PC-9 (cell line): ENCODE measurements around the gene CPTP. TPM values are rescaled to one million over a fixed set of nuclear protein-coding genes. Genes with fewer than 3 reads are reported as not detected.
A peak's percentile ranks its signal among the peaks of the same experiment; 100 is the strongest.

ENCODE experiments used
- BruUV-seq: library from RNA; stranded (reverse); fragments of 400-500 nt; replicated peaks from 2 replicates; lab custom pipeline; 2021; lab: Mats Ljungman, UMichigan
- CTCF ChIA-PET: fragments of 300-600 bp; sonication (Branson Sonifier 250); formaldehyde crosslinking; loops from one replicate; lab custom pipeline; 2022; ENCODE audit warnings: antibody characterized with exemption; lab: Charles Lee
- POLR2A ChIA-PET: fragments of 300-600 bp; sonication (Branson Sonifier 250); formaldehyde crosslinking; loops from one replicate; lab custom pipeline; 2022; ENCODE audit warnings: antibody characterized with exemption; ENCODE audit not compliant: unreplicated experiment; lab: Charles Lee
- DNase-seq, 2 experiments: peaks; one replicate each; pipeline versions ENCODE4 v3.0.0 to v3.0.0-alpha.2; 2015 to 2022; ENCODE audit warnings: mixed read lengths in 1 of 2
- H2AFZ ChIP-seq: fragments of 200-600 bp; sonication (generic); 2 replicates; pipeline ENCODE4 v1.8.1; 2017; ENCODE audit warnings: antibody characterized with exemption
- H3F3A ChIP-seq: fragments of 200-600 bp; sonication (generic); 2 replicates; pipeline ENCODE4 v1.8.1; 2017; ENCODE audit warnings: antibody characterized with exemption, mild to moderate bottlenecking, low read depth; ENCODE audit not compliant: insufficient read depth
- H3K27ac ChIP-seq: fragments of 200-600 bp; sonication (generic); 2 replicates; pipeline ENCODE4 v1.6.1; 2016; ENCODE audit warnings: mixed run types
- H3K27me3 ChIP-seq: fragments of 200-600 bp; sonication (generic); 2 replicates; pipeline ENCODE4 v1.6.1; 2016; ENCODE audit warnings: low read depth, mixed run types; ENCODE audit not compliant: insufficient read depth
- H3K36me3 ChIP-seq: fragments of 200-600 bp; sonication (generic); 2 replicates; pipeline ENCODE4 v1.6.1; 2016; ENCODE audit warnings: low read depth, mixed run types
- H3K4me1 ChIP-seq: fragments of 200-600 bp; sonication (generic); replicated peaks from 2 replicates; pipeline ENCODE4 v1.6.1; 2016; ENCODE audit warnings: mixed run types; ENCODE audit not compliant: insufficient read depth
- H3K4me2 ChIP-seq: fragments of 200-600 bp; sonication (generic); 2 replicates; pipeline ENCODE4 v1.6.1; 2017; ENCODE audit warnings: mixed run types
- H3K4me3 ChIP-seq: fragments of 200-600 bp; sonication (generic); 2 replicates; pipeline ENCODE4 v1.6.1; 2016; ENCODE audit warnings: mixed run types
- H3K79me2 ChIP-seq: fragments of 200-600 bp; sonication (generic); 2 replicates; pipeline ENCODE4 v1.6.1; 2017; ENCODE audit warnings: low read depth, mixed run types
- H3K9me2 ChIP-seq: fragments of 200-600 bp; sonication (generic); 2 replicates; pipeline ENCODE4 v1.8.1; 2017; ENCODE audit warnings: mild to moderate bottlenecking; ENCODE audit not compliant: insufficient read depth
- H3K9me3 ChIP-seq: fragments of 200-600 bp; sonication (generic); 2 replicates; pipeline ENCODE4 v1.8.1; 2016; ENCODE audit warnings: low read depth; ENCODE audit not compliant: insufficient read depth
- H4K20me1 ChIP-seq: fragments of 200-600 bp; sonication (generic); 2 replicates; pipeline ENCODE4 v1.8.1; 2017; ENCODE audit not compliant: insufficient read depth
- EZH2 ChIP-seq: fragments of 200-600 bp; sonication (generic); IDR thresholded peaks from 2 replicates; pipeline ENCODE4 v1.8.0; 2017; ENCODE audit warnings: antibody characterized with exemption, low read depth
- intact Hi-C: fragments of 100-400 bp; cut with micrococcal nuclease; formaldehyde crosslinking; loops from one replicate; pipeline ENCODE4 v1.10.0; 2022; ENCODE audit not compliant: unreplicated experiment
- total RNA-seq: library from RNA; stranded (reverse); gene quantifications from 2 replicates; pipeline ENCODE4 v1.2.3, GENCODE V29; 2021
- TF ChIP-seq, protein P1 (sequence below): fragments of 200-600 bp; sonication (generic); conservative IDR thresholded peaks from 2 replicates; pipeline ENCODE4 v1.6.1; 2017; ENCODE audit warnings: mixed run types, antibody characterized with exemption, mild to moderate bottlenecking, moderate library complexity

Gene CPTP
- total RNA-seq, 1 experiment from 2014 or later: 33.7 TPM

DNA sequence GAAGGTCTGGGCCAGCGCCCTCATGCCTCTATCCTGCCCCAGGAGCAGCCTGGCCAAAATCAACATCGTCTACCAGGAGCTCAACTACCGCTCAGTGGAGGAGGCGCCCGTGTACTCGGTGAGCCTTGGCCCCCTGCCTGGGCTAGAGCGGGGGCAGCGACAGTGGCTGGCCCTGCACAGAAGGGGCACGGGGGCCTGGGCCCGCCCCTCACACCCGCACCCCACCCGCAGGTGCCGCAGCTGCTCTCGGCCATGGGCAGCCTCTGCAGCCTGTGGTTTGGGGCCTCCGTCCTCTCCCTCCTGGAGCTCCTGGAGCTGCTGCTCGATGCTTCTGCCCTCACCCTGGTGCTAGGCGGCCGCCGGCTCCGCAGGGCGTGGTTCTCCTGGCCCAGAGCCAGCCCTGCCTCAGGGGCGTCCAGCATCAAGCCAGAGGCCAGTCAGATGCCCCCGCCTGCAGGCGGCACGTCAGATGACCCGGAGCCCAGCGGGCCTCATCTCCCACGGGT lies 33.5 kb upstream of the CPTP start:
- Histone ChIP-seq H3K27ac (no peak overlapping the region), H4K20me1 (no peaks in the 10 kb centered on the region), H3K27me3 (no peaks in the 10 kb centered on the region), H3K79me2 (no peaks in the 10 kb centered on the region), H3K4me3 (no peak overlapping the region), H3F3A (no peaks in the 10 kb centered on the region), H3K36me3 (no peaks in the 10 kb centered on the region), H3K4me1 (peaks cover 16% of the 10 kb centered on the region), H3K9me3 (no peaks in the 10 kb centered on the region), H2AFZ (no peak overlapping the region), H3K9me2 (no peaks in the 10 kb centered on the region), H3K4me2 (peak overlapping the region; percentile 65)
- BruUV-seq: no TSS peak
- DNase-seq: peak in 1 of 2 experiments; percentile 64
- TF ChIP-seq, protein P1, sequence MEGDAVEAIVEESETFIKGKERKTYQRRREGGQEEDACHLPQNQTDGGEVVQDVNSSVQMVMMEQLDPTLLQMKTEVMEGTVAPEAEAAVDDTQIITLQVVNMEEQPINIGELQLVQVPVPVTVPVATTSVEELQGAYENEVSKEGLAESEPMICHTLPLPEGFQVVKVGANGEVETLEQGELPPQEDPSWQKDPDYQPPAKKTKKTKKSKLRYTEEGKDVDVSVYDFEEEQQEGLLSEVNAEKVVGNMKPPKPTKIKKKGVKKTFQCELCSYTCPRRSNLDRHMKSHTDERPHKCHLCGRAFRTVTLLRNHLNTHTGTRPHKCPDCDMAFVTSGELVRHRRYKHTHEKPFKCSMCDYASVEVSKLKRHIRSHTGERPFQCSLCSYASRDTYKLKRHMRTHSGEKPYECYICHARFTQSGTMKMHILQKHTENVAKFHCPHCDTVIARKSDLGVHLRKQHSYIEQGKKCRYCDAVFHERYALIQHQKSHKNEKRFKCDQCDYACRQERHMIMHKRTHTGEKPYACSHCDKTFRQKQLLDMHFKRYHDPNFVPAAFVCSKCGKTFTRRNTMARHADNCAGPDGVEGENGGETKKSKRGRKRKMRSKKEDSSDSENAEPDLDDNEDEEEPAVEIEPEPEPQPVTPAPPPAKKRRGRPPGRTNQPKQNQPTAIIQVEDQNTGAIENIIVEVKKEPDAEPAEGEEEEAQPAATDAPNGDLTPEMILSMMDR: no peak
- no peak for TF ChIP-seq EZH2
- intact Hi-C loops: loop anchor here (2.0 to 5.0 kb wide), 2 partner anchors 168 to 309 kb away; partner anchors contain the start of gene PERM1
- POLR2A ChIA-PET: interaction anchor here (0.6 kb wide), 2 partner anchors 14 to 18 kb away, joined by 3 to 16 read pairs; no protein-coding TSS in a partner anchor
- CTCF ChIA-PET: interaction anchor here (0.6 to 1.2 kb wide), 5 partner anchors 9 to 170 kb away, joined by 3 to 7 read pairs (median 4); no protein-coding TSS in a partner anchor

DNA sequence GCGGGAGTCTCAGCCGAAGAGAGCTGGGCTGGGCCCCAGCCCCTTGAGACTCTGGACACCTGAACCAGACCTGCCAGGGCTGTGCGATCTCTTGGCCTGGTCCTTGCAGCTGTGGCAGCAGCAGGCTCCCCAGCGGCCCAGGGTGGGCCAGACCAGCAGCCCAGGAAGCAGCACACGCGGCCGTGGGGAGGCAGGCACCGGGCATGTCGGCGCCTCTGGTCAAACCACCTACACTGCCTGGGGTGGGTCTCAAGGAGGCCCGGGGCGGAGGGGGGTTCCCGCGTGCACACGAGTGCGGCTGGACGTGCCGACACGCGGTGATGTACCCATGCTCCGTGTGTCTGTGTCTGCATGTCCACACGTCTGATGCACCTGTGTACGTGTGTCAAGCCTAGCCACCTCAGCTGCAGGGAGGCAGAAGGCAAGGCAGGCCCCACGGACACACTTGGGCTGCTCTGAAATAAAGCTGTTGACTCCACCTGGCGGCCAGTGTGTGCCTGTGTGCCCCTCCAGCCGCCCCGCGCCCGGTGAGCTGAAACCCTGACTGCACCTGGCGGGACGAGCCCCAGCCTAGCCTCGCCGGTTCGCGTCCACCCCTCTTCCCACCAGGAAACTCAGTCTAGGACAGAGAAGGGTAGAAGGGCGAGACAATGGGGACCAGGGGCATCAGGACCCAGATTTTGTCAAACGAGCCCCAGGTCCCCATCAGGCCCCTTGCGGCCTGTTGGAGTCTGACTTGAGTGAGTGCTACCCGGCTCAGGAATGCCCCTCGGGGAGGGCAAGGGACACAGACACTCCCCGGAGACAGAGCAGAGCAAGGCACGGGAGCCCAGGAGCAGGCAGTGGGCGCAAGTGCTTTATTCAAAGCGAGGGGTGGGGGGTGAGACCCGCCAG lies 32.8 kb upstream of the CPTP start:
- Histone ChIP-seq H3K9me2 (no peaks in the 10 kb centered on the region), H3K9me3 (no peaks in the 10 kb centered on the region), H2AFZ (no peak overlapping the region), H3K4me1 (peaks cover 16% of the 10 kb centered on the region), H3K4me3 (no peak overlapping the region), H3F3A (no peaks in the 10 kb centered on the region), H3K79me2 (no peaks in the 10 kb centered on the region), H4K20me1 (no peaks in the 10 kb centered on the region), H3K27ac (no peak overlapping the region), H3K36me3 (no peaks in the 10 kb centered on the region), H3K4me2 (peak overlapping the region; percentile 65), H3K27me3 (no peaks in the 10 kb centered on the region)
- POLR2A ChIA-PET: interaction anchor here (0.5 to 0.6 kb wide), 2 partner anchors 18 to 309 kb away, joined by 5 to 16 read pairs; no protein-coding TSS in a partner anchor
- no TSS peak for BruUV-seq
- DNase-seq: peak; percentile 56 to 65
- TF ChIP-seq, protein P1: peak; percentile 80
- TF ChIP-seq EZH2: no peak
- CTCF ChIA-PET: interaction anchor here (0.6 to 1.2 kb wide), 5 partner anchors 10 to 171 kb away, joined by 3 to 7 read pairs (median 4); no protein-coding TSS in a partner anchor
- intact Hi-C loops: loop anchor here (2.0 to 5.0 kb wide), 2 partner anchors 169 to 309 kb away; partner anchors contain the start of gene PERM1

DNA sequence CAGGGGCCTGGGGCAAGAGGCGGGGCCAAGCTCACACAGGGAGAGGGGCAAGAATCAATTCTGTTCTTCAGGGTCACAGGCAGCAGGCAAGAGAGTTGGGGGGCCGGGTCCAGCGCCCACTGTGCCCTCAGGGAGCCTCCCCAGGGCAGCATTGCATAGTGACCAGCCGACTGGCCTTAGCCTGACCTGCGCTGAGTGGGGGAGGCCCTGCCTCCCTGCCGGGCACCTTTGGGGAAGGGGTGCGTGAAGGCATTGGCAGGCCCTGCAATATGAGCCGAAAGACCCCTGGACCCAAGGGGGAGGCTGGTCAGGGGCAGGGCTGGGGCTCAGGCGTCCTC lies 32.2 kb upstream of the CPTP start:
- DNase-seq: no peak
- intact Hi-C loops: loop anchor here (5.0 kb wide), 1 partner anchor 310 kb away; the partner anchor contains the start of gene PERM1
- no peak overlapping the region for H3K27ac ChIP-seq
- H3K27me3 ChIP-seq: no peaks in the 10 kb centered on the region
- no peaks in the 10 kb centered on the region for H4K20me1 ChIP-seq
- peaks cover 16% of the 10 kb centered on the region for H3K4me1 ChIP-seq
- ChIA-PET CTCF (interaction anchor here (1.2 kb wide), 1 partner anchor 171 kb away, joined by 4 read pairs; no protein-coding TSS in a partner anchor), POLR2A (interaction anchor here (0.5 kb wide), 1 partner anchor 309 kb away, joined by 5 read pairs; no protein-coding TSS in a partner anchor)
- H3F3A ChIP-seq: no peaks in the 10 kb centered on the region
- BruUV-seq: no TSS peak
- no peaks in the 10 kb centered on the region for H3K36me3 ChIP-seq
- H2AFZ ChIP-seq: no peak overlapping the region
- no peak for TF ChIP-seq EZH2
- TF ChIP-seq, protein P1: no peak
- H3K9me2 ChIP-seq: no peaks in the 10 kb centered on the region
- no peaks in the 10 kb centered on the region for H3K9me3 ChIP-seq
- no peak overlapping the region for H3K4me2 ChIP-seq
- no peaks in the 10 kb centered on the region for H3K79me2 ChIP-seq
- H3K4me3 ChIP-seq: no peak overlapping the region
